H1 (cell line): ENCODE results near the gene RARA. TPM values are rescaled to one million over a fixed set of nuclear protein-coding genes. Genes with fewer than 3 reads are reported as not detected.

ENCODE experiments used
- CHD7 ChIP-seq: fragments of 300-600 bp; sonication (generic); IDR thresholded peaks from 2 replicates; pipeline ENCODE4 v1.7.1; 2012; ENCODE audit warnings: low read length, moderate library complexity, mild to moderate bottlenecking, inconsistent platforms; ENCODE audit not compliant: insufficient replicate concordance
- E2F6 ChIP-seq: IDR thresholded peaks from 2 replicates; pipeline ENCODE4 v1.6.1; 2012; ENCODE audit warnings: inconsistent platforms
- PHF8 ChIP-seq: fragments of 200-600 bp; sonication (generic); conservative IDR thresholded peaks from 2 replicates; pipeline ENCODE4 v1.7.1; 2012; ENCODE audit warnings: low read depth, mild to moderate bottlenecking, inconsistent platforms, low read length, moderate library complexity
- POLR2A ChIP-seq, 2 experiments: IDR thresholded peaks; 1 replicate in 1 of 2; 2 replicates in 1 of 2; pipeline ENCODE4 v1.6.1; 2011; ENCODE audit warnings: low read depth in 2 of 2, low read length in 2 of 2, mild to moderate bottlenecking in 2 of 2; ENCODE audit errors: control extremely low read depth in 1 of 2
- POLR2AphosphoS5 ChIP-seq: IDR thresholded peaks from 2 replicates; pipeline ENCODE4 v1.6.1; 2011; ENCODE audit warnings: low read depth, low read length
- polyA plus RNA-seq, 7 experiments: library from polyadenylated mRNA; depleted of rRNA in 3 of 7; stranded (reverse) in 5 of 7; unstranded in 2 of 7; fragments of >200 nt in 5 of 7; fragments of 200-250 nt in 2 of 7; gene quantifications; 1 replicate in 5 of 7; 2 replicates in 1 of 7; 4 replicates in 1 of 7; pipeline versions ENCODE4 v1.2.1 to v1.2.3, GENCODE V29; 2011 to 2013; ENCODE audit warnings: missing spikeins in 2 of 7, mixed read lengths in 2 of 7
- total RNA-seq: library from RNA; stranded (reverse); fragmentation: NEBNext Ultra II Directional; extraction: Animal tissue kit (Norgen Biotek cat#: 25700); gene quantifications from 2 replicates; pipeline ENCODE4 v1.2.1, GENCODE V29; 2021

Gene RARA
- total and polyA plus RNA-seq, 2 of the 8 experiments (the other 6 are each of a cell fraction or from before 2014, with no cell fraction given), result 4.4 to 16.5 TPM

- TF ChIP-seq CHD7, result no peak
- no peak for TF ChIP-seq POLR2A (IDR thresholded peaks at IDR 0.05; ENCODE audit: control extremely low read depth in 1 of 2, low read depth in 2 of 2, low read length in 2 of 2)
- TF ChIP-seq PHF8, result no peak
- TF ChIP-seq E2F6, result no peak
- TF ChIP-seq POLR2AphosphoS5, result no peak
Measured at GRCh38 chr17:40329839-40330794, 21.1 kb downstream of the RARA start (continued).
